HG03066 (cell line): ENCODE data around the gene TYROBP.
"Not testable (repeated sequence)": the region's sequence is repeated elsewhere in the genome, so short reads cannot be mapped to it uniquely, and the experiment has no call there.

Experiments used
- ATAC-seq: cut with Tn5 transposase; IDR thresholded peaks from one replicate; pipeline ENCODE4 v1.9.1; 2021; ENCODE audit warnings: low read depth; ENCODE audit not compliant: unreplicated experiment

The TYROBP gene

GRCh38 chr19:35932291-35932936 is 24.3 kb upstream of the TYROBP start:
- no peak for ATAC-seq

GRCh38 chr19:35931874-35932202 is 23.7 kb upstream of the TYROBP start:
- no peak for ATAC-seq

GRCh38 chr19:35931161-35931873 is 23.2 kb upstream of the TYROBP start:
- ATAC-seq, result peak; percentile 88

- ATAC-seq, result no peak
Measured at GRCh38 chr19:35929876-35930275, 21.8 kb upstream of the TYROBP start.

- no peak for ATAC-seq
Measured at GRCh38 chr19:35928507-35928906, 20.4 kb upstream of the TYROBP start.

- no peak for ATAC-seq
Measured at GRCh38 chr19:35925501-35925900, 17.4 kb upstream of the TYROBP start.

- ATAC-seq, result no peak
Measured at GRCh38 chr19:35921012-35921411, 12.9 kb upstream of the TYROBP start.

- ATAC-seq, result no peak
Measured at GRCh38 chr19:35919306-35919705, 11.2 kb upstream of the TYROBP start.

GRCh38 chr19:35915443-35915842 is 7.3 kb upstream of the TYROBP start:
- no peak for ATAC-seq

GRCh38 chr19:35913589-35913988 is 5.5 kb upstream of the TYROBP start:
- ATAC-seq, result no peak

GRCh38 chr19:35911790-35912189 is 3.7 kb upstream of the TYROBP start:
- no peak for ATAC-seq

- ATAC-seq, result no peak
Measured at GRCh38 chr19:35911173-35911572, 3.1 kb upstream of the TYROBP start.

GRCh38 chr19:35910355-35910754 is 2.3 kb upstream of the TYROBP start:
- ATAC-seq, result not testable (repeated sequence)

GRCh38 chr19:35909684-35910035 is 1.6 kb upstream of the TYROBP start:
- no peak for ATAC-seq

- ATAC-seq, result no peak
Measured at GRCh38 chr19:35908973-35909683, 1.0 kb upstream of the TYROBP start.

GRCh38 chr19:35907377-35907745 is 734 bp downstream of the TYROBP start:
- ATAC-seq, result no peak

- ATAC-seq, result no peak
Measured at GRCh38 chr19:35905178-35905727, 2.8 kb downstream of the TYROBP start.

- ATAC-seq, result no peak
Measured at GRCh38 chr19:35904311-35905068, 3.6 kb downstream of the TYROBP start.

- no peak for ATAC-seq
Measured at GRCh38 chr19:35903550-35904179, 4.4 kb downstream of the TYROBP start.

GRCh38 chr19:35902870-35903475 is 5.1 kb downstream of the TYROBP start:
- ATAC-seq, result no peak
